ENCODE measurements around the gene DNMT3A.

DNA sequence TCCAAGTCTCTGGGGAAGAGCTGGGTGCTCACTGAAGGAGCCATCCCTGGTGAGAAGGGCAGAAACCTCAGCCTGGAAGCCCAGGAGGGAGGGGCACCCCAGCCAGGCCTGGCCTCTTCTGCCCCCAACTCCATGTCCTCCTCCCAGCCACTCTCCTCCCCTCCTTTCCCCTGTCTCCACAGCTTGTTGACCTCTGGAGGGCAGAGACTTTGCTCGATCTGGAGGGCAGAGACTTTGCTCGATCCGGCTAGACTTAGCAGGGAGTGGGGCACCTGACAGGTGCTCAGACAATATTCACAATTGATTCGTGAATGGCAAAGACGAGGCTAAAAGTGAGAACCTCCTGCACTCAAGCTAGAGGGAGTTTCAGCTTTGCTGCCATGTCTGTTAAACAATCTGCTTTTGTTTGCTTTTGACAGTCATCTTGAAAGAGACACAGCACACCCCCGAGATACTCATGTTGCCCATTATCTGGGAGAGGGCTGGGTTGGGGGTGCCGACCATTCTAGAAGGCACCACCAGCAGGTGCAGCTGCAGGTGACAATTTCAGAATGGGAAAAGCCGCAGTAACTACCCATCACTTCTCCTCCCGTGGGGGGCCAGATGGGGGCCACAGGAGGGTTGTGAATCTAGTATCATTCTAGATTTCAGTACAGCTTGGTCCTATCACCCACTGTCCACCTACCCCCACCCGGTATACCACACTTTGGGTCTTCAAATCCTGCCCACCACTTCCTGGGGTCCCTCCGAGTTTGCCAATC, 54.8 kb downstream of the DNMT3A start:
- TF ChIP-seq POLR2A (IDR thresholded peaks at IDR 0.05; ENCODE audit: low read depth, low read length) = no peak
- TF ChIP-seq, protein P1, sequence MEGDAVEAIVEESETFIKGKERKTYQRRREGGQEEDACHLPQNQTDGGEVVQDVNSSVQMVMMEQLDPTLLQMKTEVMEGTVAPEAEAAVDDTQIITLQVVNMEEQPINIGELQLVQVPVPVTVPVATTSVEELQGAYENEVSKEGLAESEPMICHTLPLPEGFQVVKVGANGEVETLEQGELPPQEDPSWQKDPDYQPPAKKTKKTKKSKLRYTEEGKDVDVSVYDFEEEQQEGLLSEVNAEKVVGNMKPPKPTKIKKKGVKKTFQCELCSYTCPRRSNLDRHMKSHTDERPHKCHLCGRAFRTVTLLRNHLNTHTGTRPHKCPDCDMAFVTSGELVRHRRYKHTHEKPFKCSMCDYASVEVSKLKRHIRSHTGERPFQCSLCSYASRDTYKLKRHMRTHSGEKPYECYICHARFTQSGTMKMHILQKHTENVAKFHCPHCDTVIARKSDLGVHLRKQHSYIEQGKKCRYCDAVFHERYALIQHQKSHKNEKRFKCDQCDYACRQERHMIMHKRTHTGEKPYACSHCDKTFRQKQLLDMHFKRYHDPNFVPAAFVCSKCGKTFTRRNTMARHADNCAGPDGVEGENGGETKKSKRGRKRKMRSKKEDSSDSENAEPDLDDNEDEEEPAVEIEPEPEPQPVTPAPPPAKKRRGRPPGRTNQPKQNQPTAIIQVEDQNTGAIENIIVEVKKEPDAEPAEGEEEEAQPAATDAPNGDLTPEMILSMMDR (IDR thresholded peaks at IDR 0.05; ENCODE audit: extremely low read depth in 1 of 2, insufficient read depth in 1 of 2, low read depth in 1 of 2, low read length in 2 of 2) = no peak
- TF ChIP-seq GATA2 (IDR thresholded peaks at IDR 0.05; ENCODE audit: insufficient read depth, insufficient read length, low read depth, low read length) = no peak
- TF ChIP-seq, protein P2, sequence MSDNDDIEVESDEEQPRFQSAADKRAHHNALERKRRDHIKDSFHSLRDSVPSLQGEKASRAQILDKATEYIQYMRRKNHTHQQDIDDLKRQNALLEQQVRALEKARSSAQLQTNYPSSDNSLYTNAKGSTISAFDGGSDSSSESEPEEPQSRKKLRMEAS (IDR thresholded peaks at IDR 0.05; ENCODE audit: insufficient read depth, insufficient read length) = no peak
- TF ChIP-seq EZH2 (IDR thresholded peaks at IDR 0.05; ENCODE audit: borderline replicate concordance, low read depth, low read length, severe bottlenecking) = no peak
- TF ChIP-seq FOS (IDR thresholded peaks at IDR 0.05; ENCODE audit: borderline replicate concordance, insufficient read depth, low read length) = no peak
- no peak for TF ChIP-seq POLR2AphosphoS5 (IDR thresholded peaks at IDR 0.05; ENCODE audit: insufficient read depth, low read depth, low read length)
